Measurements from ENCODE around the gene C16orf54.
"Not testable (repeated sequence)": the region's sequence is repeated elsewhere in the genome, so short reads cannot be mapped to it uniquely, and the experiment has no call there.

DNA sequence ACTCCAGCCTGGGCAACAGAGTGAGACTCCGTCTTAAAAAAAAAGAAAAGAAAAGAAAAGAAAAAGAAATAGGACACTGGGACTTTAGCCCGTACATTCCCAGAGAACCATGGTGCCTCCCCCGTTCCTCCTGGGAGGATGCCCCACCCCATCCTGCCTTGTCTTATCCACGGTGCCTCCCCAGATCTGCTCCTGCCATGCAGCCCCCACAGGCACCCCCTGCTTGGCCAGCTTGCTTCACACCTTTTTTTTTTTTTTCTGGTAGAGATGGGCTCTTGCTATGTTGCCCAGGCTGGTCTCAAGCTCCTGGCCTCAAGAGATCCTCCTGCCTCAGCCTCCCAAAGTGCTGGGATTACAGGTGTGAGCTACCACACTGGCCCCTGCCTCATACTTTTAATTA is 728 bp upstream of the C16orf54 start:
- TF ChIP-seq, protein P1, sequence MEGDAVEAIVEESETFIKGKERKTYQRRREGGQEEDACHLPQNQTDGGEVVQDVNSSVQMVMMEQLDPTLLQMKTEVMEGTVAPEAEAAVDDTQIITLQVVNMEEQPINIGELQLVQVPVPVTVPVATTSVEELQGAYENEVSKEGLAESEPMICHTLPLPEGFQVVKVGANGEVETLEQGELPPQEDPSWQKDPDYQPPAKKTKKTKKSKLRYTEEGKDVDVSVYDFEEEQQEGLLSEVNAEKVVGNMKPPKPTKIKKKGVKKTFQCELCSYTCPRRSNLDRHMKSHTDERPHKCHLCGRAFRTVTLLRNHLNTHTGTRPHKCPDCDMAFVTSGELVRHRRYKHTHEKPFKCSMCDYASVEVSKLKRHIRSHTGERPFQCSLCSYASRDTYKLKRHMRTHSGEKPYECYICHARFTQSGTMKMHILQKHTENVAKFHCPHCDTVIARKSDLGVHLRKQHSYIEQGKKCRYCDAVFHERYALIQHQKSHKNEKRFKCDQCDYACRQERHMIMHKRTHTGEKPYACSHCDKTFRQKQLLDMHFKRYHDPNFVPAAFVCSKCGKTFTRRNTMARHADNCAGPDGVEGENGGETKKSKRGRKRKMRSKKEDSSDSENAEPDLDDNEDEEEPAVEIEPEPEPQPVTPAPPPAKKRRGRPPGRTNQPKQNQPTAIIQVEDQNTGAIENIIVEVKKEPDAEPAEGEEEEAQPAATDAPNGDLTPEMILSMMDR (IDR thresholded peaks at IDR 0.05), result not testable (repeated sequence)
- not testable (repeated sequence) for TF ChIP-seq POLR2A (IDR thresholded peaks at IDR 0.05)

Data from heart left ventricle (tissue), 13 donors.